ENCODE results near the gene PCK1.

Gene PCK1

DNA sequence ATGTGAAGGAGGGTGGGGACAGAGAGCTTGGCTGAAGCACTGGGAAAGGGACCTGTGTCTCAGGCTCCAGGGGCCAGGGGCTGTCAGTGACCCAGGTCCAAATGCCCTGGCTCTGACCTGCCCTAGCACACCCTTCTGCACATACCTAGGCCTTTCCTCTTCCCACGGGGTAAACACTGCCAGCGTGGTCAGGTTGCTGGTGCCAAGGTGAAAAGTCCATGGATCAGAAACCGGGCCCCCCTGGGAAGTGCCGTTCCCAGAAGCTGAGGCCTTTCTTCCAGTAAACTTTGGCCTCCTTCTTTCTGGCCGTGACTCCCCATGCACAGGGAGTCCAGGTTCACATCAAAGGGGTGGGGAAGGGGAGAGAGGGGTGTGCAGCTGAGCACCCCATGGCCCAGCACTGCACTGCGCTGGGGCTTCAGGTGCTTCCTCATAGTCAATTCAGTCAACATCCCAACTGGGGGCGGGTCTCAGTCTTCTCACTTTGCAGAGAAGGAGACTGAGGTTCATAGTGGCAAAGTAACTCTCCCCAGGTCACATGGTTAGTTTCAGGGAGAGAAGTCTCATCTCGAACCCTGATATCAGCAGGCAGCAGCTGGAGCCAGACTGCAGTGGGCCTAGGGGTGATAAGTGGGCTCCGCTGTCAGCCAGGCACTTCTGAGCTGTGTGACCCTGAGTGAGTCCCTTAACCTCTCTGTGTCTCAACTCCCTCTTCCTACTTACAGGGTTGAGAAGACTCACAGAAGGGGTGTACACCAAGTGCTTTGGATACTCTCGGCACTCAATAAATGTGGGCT, 17.0 kb downstream of the PCK1 start:
- DNase-seq = no peak

- no peak for DNase-seq
Measured at GRCh38 chr20:57578476-57579165, 17.7 kb downstream of the PCK1 start.

GRCh38 chr20:57579331-57579897, 18.5 kb downstream of the PCK1 start:
- DNase-seq = no peak

GRCh38 chr20:57579898-57580447, 19.1 kb downstream of the PCK1 start:
- no peak for DNase-seq

GRCh38 chr20:57580478-57581201, 19.7 kb downstream of the PCK1 start:
- no peak for DNase-seq

DNA sequence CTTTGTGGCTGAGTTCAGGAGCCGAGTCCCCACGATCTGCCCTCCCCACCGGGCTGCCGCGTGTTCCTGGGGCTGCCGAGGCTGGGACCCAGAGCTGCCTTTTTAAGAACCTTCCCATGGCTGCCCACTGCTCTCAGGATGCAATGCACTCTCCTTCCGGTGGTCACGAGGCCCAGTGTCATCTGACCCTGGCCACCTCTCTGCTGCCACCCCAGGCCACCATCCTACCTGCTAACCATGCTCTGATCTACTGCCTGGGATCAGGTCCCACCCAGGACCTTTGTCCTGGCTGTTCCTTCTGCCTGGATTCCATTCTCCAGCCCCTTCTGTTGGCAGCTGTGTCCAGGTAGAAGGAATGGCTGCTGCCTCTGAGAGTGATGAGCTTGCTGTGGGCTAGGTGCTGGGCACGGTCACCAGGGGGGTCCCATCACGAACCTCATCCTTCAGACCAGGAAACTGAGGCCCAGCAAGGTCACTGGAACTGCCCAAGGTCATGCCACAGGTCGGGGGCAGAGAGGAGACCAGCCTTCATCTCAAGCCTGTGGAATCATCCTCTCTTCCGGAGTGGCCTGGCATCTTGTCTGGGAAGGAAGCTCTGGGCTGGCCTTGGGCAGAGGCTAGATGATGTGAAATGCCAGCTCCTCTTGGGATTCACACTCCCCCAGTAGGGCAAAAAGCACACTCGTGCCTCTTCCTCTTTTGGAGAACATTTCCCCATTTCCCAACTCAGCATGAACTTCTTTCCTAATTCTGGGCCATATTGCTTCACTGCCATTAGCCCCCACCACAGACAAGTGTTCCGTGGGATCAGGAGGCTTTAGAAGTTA, 20.5 kb downstream of the PCK1 start:
- DNase-seq = no peak

DNA sequence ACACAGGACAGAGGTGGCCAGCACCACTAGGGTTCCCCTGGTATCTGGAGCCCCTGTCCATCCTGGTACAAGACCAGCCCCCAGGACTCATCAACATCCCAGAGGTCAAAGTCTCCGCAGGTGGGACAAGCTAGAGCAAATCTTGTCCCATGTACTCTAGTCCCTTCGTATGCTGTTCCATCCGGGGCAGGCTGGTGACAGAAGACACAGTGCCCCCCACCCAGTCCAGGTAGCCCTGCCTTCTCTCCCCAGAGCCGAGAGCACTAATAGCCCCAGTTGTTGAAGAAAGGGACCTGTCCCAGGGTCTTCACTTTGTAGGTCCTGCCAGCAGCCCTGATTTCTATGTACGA, 21.1 kb downstream of the PCK1 start:
- DNase-seq = no peak

DNA sequence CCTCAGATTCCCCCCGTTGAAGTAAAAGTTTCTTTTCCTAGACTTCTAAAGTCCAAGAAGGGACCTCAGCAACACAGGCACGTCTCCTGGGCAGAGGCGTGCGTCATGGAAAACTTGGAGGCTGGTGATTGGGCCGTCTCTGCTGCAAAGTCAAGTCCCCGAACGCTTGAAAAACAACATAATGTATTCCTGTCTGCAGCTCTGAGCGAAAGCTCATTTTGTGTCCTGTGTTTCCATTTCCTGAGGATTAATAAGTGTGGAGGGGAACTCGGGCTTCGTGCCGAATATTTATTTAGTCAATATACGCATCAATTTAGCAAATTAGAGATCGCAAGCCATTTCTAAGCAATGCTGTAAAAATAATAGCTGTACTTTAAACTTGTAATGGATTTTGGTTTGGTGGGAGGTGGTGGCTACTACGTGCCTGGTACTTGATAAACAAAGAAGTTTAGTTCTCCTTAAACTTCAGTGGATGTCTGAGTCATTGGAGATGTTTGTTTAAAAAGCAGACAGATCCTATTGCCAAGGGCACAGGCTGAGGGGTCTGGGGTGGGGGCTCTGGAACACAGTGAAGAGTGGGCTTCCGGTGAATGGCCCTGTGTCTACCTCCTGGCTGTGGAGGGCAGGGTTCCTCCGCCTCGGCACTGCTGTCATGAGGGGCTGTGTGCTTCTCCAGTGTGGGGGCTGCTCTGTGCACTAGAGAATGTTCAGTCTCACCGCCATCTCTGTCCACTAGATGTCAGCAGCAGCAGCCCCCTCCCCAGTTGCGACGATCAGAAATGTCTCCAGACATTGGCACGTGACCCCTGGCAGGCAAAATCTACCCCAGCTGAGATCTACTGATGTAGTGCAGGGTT, 21.8 kb downstream of the PCK1 start:
- DNase-seq = peak; percentile 47

DNA sequence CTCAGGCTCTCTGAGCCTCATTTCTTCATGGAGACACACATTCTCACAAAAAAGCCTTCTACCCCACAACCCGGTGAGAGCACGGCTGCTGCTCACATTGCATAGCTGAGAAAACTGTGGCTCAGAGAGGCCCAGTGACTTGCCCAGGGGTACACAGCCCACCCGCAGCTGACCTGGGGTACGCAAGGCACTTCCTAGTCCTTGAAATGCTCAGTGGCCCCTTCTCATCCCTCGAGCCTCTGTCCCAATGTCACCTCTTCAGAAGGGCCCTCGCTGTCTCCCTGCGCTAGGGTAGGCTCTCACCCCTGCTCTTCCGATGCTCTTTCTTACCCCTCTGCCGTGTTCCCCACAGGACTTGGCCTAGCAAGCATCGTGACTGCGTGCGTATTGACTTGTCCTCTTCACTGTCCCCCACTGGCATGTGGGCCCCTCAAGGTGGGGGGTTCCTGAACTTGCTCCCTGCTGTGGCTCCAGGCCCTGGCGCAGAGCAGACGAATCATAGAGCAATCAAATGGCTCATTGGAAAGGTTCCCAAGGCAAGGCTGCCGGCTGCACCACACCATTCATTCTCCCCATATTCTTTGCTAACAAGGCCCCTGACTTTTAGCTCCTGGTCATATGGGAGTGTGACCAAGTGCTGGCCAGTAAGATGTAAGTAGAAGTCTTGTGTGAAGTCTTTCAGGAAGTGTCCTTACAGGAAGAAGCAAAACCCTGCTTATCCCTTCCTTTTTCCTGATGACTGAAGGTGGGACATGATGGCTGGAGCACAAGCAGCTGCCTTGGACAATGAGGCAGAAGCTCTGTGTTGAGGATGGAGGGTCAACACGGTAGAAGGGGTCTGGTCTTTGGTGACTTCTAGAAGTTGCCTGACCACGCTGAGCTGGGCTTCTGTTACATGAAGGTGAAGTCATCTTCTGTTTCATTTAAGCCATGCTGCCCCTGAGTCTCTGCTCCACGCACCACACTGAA, 22.7 kb downstream of the PCK1 start:
- DNase-seq = no peak

GRCh38 chr20:57584768-57585461, 24.0 kb downstream of the PCK1 start:
- no peak for DNase-seq

- DNase-seq = no peak
Measured at GRCh38 chr20:57585466-57586213, 24.7 kb downstream of the PCK1 start.

DNA sequence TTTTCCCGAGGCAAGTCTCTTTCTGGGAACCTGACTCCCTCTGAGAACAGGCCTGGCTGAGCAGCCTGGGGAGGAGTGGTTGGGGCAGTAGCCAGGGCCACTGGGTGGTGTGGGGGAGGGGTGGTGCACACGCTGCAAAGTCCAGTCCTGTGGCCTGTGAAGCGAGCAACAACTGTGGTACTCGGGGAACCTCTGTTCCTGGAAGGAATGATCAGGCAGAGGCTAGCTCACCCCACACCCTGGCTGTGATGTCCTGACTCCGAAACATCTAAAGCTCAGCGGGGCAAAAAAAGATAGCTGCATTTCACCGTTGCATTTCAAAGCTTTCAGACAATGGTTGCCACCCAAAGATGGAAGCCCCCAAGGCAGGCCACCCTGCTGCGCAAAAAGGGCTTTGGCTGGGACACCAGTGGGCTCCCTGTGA, 25.5 kb downstream of the PCK1 start:
- no peak for DNase-seq

- no peak for DNase-seq
Measured at GRCh38 chr20:57586943-57587277, 26.0 kb downstream of the PCK1 start.

GRCh38 chr20:57587278-57587988, 26.5 kb downstream of the PCK1 start:
- no peak for DNase-seq

GRCh38 chr20:57587989-57588377, 27.1 kb downstream of the PCK1 start:
- DNase-seq = no peak

- DNase-seq = no peak
Measured at GRCh38 chr20:57588596-57588995, 27.7 kb downstream of the PCK1 start.

GRCh38 chr20:57589123-57589727, 28.3 kb downstream of the PCK1 start:
- DNase-seq = no peak
